Peyer's patch (tissue), 4 donors: ENCODE measurements around the gene SLC66A3.

Source experiments
- CTCF ChIP-seq, 6 experiments: fragments of 450-650 bp in 4 of 6; fragments of 200-600 bp in 2 of 6; sonication (generic) in 1 of 6; IDR thresholded peaks; one replicate each; pipeline ENCODE4 v1.5.1; 2017 to 2019; ENCODE audit warnings: antibody characterized with exemption in 6 of 6, mild to moderate bottlenecking in 3 of 6, moderate library complexity in 1 of 6
- POLR2A ChIP-seq, 2 donors: fragments of 450-650 bp; IDR thresholded peaks; one replicate each; pipeline ENCODE4 v1.5.1; 2017; ENCODE audit warnings: antibody characterized with exemption in 2 of 2, mild to moderate bottlenecking in 2 of 2, moderate library complexity in 2 of 2

- TF ChIP-seq CTCF (IDR thresholded peaks at IDR 0.05): no peak
- TF ChIP-seq POLR2A (IDR thresholded peaks at IDR 0.05): no peak
These were observed 58.7 kb downstream of the SLC66A3 start for GRCh38 chr2:11213975-11214374.
